ENCODE data around the gene CERS5.
"Not testable (repeated sequence)": the region's sequence is repeated elsewhere in the genome, so short reads cannot be mapped to it uniquely, and the experiment has no call there.

The CERS5 gene

DNA sequence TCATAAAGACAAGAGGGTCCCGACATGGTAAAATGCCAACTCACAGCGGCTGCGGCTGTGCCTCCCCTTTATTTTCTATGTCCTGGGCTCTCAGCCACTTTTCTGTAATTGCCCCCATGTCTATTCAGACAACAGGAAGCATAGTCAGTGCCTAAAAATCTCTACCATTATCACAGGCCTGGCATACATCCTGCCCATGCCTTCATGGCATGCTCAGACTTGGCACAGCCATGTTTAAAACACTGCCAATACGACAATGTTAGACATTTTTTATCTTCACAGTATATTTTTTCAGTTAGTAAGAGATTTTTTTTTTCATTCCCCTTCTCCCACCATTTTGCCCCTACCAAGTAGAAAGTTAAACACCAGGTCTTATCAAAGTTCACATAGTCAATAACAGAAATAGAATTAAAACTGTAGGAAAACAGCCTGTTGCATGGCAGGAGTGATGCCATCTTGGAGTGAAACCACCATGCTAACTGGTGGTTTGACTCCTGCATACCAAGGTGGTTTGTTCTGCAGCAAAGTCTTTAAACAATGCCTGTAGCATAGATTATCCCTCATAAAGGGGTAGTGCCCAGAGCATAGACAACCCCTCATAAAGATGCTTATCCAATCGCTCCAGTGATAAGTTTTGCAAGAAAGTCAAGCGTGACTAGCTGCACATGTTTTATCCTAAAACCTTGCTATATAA, 18.9 kb upstream of the CERS5 start:
- DNase-seq, result no peak

DNA sequence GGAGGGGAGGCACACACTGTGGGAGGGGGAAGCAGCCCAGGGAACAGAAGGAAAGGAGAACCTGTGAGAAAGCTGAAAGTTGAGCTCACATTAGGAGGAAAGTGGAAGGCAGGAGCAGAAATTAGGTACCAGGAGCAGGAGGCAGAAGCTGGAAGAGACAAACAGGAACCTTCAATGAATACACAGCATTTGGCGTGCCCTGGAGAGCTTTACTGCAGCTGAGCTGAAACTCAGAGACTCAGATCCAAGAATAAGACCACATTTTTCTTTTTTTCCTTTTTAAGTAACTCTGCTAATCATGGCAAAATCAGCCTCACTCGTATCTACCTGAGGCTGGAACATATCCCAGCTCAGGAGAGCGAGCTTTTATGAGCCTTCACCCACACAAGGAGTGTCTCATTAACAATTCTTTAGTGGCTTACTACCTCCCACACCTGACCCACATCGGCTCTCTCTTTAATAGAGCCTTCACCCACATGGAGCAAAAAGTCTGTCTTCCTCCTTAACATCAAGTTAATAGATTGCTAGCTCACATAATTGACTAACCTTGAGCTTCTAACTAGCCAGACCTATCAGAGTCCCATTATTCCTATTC, 18.2 kb upstream of the CERS5 start:
- DNase-seq, result no peak

DNA sequence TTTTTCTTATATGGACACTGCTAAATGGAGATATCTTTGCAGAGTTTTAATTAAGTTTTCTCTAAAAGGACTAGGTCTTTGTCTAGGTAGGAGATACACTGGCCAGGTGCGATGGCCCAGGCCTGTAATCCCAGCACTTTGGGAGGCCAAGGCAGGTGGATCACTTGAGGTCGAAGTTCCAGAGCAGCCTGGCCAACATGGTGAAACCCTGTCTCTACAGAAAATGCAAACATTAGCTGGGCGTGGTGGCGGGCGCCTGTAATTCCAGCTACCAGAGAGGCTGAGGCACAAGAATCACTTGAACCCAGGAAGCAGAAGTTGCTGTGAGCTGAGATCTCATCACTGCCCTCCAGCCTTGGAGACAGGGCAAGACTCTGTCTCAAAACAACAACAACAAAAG, 17.1 kb upstream of the CERS5 start:
- no peak for DNase-seq

DNA sequence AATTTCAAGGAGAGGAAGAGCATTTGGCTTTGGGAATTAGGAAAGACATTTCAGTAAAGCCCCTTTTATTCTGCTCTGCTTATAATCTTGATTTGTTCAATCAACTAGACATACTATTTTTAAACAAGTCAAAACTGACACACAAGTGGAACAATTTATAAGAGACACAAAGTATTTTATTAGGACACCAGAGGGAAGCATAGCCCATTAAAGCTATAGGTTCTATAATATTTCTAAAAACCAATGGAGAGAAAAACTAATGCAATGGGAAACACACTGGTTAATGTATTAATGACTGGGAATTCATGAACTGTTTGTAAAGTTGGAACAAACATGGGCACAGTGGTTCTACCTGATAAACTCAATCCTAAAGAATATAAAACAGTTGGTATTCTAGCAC, 15.3 kb upstream of the CERS5 start:
- no peak for DNase-seq

DNA sequence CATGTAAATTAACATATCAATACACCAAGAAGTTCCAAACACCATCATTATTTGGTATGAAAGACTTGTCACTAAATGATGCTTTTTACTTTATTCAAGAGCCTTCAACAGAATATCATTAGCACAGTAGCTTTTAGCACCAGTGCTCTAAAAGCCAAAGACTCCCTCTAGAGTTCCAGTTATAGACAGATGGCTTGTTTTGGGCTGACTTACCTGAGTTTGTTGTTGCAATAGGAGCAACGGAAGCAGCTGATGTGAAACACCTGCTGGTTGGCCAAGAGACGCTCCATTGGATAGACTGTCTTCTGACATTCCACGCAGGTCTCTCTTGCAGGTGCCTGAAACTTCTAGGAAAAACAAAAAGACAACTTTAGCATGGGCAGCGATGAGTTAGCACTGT, 14.5 kb upstream of the CERS5 start:
- no peak for DNase-seq

DNA sequence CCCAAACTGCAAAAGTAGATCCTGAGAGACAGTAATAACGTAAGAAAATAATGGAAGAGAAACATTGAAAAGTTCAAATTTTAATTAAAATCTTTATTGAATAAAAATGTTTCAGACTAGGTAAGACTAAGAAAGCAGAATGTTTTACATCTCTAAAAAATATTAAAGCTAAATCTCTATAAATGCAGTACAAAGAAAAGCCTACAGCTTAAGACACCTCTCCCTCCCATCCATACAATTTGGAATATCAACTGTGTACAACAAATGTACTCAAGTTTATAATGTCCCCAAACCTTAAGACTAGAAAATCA, 8.5 kb upstream of the CERS5 start:
- DNase-seq, result no peak

DNA sequence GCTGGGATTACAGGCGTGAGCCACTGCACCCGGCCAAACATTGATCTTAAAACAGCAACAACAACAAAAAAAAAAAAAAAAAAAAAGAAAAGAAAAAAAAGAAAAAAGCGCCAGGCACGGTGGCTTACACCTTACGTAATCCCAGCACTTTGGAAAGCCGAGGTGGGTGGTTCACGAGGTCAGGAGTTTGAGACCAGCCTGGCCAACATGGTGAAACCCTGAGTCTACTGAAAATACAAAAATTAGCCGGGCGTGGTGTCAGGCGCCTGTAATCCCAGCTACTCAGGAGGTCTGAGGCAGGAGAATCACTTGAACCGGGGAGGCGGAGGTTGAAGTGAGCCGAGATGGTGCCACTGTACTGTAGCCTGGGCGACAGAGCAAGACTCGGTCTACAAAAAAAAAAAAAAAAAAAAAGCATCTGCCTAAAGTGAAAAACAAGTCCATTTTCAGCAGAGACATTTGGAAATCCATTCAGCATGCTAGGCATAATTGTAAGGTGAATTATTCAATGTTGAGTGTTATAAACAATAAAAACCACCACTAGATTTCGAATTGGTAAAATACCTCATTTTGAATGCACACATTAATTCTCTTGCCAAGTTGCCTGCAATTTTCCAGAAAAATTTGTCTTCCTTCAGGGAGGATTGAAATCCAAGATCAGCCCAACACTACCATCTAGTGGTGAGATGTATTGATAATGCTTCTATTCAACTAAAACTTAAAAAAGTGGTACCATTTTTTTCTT, 8.0 kb upstream of the CERS5 start:
- DNase-seq, result peak; percentile 63

DNA sequence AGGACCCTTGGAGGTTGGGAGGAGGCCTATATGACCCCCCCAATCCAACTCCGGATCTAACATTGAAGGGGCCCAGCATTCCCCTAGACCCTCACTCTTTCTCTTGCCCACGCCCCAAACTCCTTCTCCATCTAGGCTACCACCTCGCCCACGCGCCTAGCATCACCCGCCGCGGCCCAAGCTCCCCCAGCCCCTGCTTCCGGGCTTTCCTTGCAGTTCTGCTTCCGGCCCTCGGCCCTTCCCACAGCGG, 445 bp downstream of the CERS5 start:
- peak; percentile 64 for DNase-seq

DNA sequence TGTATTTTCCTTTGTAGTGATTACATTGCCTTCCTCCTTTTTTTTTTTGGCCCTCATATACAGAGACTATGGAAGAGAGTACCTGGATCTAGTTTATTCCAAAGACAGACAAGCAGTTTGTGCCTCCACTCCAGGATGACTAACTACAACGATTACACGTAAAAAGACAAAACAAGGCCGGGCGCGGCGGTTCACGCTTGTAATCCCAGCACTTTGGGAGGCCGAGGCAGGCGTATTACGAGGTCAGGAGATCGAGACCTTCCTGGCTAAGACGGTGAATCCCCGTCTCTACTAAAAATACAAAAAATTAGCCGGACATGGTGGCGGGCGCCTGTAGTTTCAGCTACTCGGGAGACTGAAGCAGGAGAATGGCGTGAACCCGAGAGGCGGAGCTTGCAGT, 2.2 kb downstream of the CERS5 start:
- no peak for DNase-seq

DNA sequence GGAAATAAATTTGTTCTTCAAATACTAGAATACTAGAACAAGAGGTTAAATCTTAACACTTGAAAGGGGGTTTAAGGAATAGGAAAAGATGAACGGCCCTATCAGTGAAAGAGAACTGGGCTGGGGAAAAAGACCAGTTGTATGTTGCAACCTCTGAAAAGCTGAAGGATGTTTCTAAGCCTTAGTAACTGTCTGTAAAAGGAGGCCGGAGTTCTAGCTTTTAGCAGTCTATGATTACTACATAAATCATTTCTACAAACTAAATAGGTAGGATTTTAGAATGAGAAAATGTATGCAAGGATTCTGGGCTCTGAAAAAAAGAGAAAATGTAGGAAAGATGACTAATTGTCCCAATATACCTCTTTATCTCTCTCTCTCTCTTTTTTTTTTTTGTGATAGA, 4.9 kb downstream of the CERS5 start:
- DNase-seq, result peak; percentile 25

DNA sequence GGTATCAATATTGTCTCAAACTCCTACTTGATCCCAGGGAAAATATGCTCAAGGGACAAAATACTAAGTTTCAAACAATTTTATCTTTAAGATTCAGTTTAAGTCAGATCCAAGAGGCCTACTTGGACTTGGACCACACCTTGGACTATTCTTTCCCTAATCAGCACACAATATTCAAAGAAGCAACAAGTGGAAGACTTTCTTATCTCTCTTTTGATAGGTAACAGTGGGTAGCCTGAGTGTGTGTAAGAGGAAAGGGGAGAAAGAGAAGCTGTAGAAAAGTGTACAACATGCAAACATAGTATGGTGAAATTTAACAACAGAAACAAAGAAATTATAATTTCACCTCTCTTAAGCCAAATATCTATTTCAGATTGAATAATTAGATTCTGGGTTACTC, 6.5 kb downstream of the CERS5 start:
- no peak for DNase-seq

DNA sequence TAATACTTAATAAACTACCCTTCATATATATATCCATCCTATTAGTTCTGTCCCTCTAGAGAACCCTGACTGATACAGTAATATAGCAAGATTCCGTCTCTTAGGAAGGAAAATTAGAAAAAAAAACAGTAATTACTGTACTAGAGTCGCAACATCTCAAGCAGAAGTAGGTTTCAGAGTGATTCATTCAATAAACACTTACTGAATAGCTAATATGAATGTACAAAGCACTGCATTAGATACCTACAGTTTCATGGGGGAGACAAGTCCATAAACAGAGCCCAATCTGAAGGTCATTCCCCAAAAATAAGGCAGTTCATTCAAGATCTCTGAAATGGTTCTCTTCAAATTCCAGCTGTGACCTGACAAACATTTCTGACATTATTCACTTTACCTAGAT, 9.9 kb downstream of the CERS5 start:
- no peak for DNase-seq

DNA sequence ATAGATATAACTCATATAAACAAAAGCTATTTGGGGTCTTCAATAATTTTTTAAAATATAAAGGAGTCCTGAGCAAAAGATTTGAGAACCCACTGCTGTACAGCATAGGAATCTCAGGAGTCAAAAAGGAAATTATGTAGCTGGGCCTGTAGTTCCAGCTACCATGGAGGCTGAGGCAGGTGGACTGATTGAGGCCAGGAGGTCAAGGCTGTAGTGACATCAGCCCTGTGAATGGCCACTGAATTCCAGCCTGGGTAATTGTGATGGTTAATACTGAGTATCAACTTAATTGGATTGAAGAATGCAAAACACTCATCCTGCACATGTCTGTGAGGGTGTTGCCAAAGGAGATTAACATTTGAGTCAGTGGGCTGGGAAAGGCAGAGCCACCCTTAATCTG, 10.5 kb downstream of the CERS5 start:
- no peak for DNase-seq

DNA sequence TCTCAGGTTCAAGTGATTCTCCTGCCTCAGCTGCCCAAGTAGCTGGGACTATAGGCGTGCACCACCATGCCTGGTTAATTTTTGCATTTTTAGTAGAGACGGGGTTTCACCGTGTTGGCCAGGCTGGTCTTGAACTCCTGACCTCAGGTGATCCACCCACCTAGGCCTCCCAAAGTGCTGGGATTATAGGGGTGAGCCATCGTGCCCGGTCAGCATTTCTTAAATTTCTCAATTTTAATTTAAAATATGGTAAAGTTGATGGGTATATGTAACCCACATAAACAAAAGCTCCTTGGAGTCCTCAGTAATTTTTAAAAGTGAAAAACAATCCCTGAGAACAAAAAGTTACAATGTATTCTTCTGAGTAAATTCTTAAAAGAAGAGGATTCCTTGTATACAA, 12.2 kb downstream of the CERS5 start:
- not testable (repeated sequence) for DNase-seq

DNA sequence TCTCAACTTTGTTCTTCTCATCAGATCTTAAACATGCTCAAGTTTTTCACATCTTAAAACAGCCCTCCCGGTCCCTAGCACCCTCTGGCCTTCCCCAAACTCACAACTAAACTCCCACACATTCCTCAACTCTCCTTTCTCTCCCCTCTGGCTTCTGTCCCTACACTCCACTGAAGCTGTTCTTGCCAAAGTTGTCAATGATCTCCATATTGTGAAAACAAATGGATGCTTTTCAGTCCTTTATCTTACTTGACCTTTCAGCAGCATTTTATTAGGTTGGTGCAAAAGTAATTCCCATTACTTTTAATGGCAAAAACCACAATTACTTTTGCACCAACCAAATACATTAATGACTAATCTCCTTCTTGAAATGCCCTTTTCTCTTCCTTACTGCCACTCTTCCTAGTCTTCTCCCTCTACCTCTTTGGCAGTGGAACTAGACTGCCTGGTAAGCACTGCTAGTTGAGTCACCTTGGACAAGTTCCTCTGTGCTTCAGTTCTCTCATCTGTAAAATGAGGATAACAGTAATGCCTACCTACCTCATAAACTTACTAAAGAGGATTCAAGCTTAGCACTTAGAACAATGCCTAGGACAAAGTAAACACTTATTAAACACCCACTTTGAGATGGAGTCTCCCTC, 16.0 kb downstream of the CERS5 start:
- no peak for DNase-seq

DNA sequence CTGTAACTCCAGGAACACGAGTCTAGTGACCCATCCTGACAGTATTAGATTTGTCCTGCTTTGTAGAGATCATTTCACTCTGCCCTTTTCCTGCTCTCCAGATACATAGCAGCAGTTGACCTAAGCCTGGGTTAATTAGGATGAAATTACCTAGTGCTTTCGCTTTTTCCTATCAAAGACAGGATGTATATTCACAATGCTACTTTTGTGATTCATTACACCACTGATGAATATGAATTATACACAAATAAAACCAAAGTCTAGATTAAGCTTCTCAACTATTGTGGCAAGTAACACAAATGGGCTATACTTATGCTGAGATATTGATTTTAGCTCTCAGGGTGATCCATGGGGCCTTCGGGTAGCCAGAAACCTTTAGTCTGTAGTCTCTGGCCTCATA, 17.9 kb downstream of the CERS5 start:
- no peak for DNase-seq

DNA sequence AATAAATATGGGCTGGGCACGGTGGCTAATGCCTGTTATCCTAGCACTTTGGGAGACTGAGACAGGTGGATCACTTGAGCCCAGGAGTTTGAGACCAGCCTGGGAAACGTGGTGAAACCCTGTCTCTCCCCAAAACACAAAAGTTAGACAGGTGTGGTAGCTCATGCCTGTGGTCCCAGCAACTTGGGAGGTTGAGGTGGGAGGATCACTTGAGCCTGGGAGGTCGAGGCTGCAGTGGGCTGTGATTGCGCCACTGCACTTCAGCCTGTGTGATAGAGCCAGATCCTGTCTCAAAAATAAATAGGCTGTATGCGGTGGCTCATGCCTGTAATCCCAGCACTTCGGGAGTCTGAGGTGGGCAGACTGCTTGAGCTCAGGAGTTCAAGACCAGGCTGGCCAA, 19.2 kb downstream of the CERS5 start:
- not testable (repeated sequence) for DNase-seq

DNA sequence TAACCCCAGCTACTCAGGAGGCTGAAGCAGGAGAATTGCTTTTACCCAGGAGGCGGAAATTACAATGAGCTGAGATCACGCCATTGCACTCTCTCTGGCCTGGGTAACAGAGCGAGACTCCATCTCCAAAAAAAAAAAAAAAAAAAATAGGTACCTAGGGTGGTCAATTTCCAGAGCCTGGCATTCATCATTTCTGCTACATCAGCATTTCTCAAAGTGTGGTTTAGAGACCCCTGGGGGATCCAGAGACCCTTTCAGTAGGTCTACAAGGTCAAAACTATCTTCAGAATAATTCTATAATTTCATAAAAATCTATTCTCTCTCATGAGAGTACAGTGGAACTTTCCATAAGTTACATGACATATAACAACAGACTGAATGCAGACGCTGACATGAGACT, 19.9 kb downstream of the CERS5 start:
- DNase-seq, result no peak

DNA sequence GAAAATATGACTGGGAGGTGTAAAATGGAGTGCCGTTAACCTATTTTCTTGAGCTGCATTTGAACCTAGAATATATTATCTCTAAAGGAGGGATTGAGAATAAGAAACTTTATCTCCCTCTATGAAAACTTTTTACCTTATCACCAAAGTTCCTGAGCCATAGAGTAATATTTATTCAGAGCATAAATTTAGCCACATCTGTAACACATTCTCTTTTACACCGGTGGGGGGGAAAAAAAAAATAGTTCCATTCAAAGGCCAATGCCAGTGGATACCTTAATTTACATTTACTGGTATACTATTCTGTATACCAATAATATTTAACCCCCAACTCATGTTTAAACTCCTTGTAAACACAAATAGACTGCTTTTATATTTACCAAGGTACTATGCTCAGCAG, 21.7 kb downstream of the CERS5 start:
- no peak for DNase-seq

DNA sequence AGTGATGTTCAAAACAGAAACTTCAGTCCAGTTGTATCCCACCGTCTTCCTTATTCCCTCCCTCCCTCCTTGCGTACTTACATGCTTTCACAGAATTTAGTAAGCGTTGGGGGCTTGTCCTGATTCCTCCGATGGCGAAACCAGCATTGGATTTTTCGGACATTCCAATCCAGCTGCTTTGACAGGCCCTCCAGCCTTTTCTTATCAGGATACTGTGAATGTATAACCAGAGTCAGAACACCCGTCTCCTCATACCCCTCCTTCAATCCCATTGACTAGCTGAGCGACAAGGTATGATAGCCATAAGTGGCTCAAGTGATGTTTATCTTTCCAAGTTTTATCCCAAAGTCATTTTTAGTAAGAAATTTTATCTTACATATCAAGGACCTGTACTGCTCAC, 24.2 kb downstream of the CERS5 start:
- DNase-seq, result no peak

DNA sequence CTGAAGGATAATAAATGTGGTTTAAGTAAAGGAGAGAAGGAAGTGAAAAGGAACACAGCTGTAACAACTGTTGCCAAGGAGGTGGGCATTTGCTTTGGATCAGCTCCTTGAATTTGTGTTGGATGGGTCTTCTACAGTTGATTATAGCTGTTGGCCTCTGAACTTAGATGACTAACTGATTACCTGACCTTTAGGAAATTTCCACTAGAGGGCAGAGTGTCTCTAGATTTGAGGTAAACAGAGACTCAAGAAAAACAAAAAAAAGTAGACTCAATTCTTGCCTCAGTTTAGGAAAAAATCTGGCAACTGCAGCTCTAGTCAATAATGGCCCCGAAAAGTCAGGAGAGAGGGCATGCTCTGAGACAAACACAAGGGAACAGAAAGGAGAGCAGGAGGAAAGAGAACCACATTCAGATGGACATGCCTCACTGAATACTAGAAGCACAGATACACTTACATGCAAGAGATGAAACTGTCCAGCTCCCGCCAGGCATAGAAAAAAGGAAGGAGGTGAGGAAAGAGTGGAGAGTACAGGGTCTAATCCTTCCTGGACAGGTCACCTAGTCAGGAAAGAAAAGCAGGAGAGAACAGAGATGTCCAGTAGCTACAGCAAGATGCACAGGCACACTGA, 34.5 kb downstream of the CERS5 start:
- peak; percentile 24 for DNase-seq

DNA sequence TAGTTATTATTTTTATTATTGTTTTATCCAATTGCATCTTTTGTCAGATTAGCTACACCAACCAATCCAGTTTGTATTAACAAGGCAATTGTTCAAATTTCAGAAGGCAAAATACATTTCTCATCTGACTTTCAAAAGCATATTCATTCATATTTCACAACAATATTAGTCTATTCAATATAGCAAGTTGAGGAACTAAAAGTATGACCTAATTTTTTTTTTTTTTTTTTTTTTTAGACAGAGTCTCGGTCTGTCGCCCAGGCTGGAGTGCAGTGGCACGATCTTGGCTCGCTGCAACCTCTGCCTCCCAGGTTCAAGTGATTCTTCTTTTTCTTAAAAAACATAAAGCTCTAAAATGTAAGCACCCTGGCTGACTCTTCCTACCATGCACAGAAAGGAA, 37.9 kb downstream of the CERS5 start:
- DNase-seq, result peak; percentile 78

DNA sequence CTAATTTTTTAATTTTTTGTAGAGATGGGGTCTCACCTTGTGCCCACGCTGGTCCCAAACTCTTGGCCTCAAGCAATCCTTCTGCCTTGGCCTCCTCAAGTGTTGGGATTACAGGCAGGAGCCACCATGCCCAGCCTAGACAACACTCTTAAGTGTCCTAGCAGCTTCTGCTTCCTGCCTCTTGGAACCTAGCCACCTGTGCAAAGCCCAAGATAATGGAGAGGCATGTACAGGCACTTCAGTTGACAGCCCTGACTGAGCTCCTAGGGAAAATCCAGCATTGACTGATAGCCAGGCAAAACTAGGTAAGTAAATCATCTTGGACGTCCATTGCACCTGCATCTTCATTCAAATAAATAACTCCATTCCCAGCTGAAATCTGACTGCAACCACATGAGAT, 39.6 kb downstream of the CERS5 start:
- DNase-seq, result no peak

DNA sequence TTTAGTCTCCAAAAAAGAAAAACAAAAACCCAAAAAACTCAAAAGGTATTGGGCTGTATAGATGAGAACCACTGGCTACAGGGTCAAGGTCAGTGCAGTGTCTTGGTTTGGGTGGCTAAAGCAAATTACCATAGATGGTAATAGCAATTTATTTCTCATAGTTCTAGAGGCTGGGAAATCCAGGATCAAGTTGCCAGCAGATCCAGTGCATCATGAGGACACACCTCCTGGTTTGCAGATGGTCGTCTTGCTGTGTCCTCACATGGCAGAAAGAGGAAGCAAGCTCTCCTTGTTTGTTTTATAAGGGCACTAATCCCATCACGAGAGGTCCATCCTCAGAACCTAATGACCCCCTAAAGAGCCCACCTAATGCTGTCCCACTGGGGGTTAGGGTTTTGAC, 44.0 kb downstream of the CERS5 start:
- DNase-seq, result no peak
